A549 (cell line): ENCODE measurements around the gene CGN. TPM values are rescaled to one million over a fixed set of nuclear protein-coding genes. Genes with fewer than 3 reads are reported as not detected.

Experiments used
- ATAC-seq, 2 experiments: fragments of 200-7000 bp in 1 of 2; fragments of >200 bp in 1 of 2; cut with Nextera tagmentation in 1 of 2; cut with Tn5 transposase in 1 of 2; 3 replicates each; pipeline versions ENCODE4 v1.8.0 to v1.9.1; 2018 to 2020; ENCODE audit warnings: mild to moderate bottlenecking in 1 of 2, moderate library complexity in 1 of 2
- CTCF ChIA-PET: fragments of 300-600 bp; sonication (Branson Sonifier 250); formaldehyde crosslinking; extraction: SDS; loops from one replicate; lab custom pipeline; 2021; ENCODE audit warnings: antibody characterized with exemption, inconsistent platforms; lab: Yijun Ruan, JAX
- POLR2A ChIA-PET: fragments of 350-600 bp; formaldehyde crosslinking; extraction: SDS; loops from one replicate; lab custom pipeline; 2021; ENCODE audit warnings: antibody characterized with exemption, inconsistent platforms; lab: Yijun Ruan, JAX
- DNase-seq, 2 experiments: peaks; one replicate each; pipeline versions ENCODE4 v3.0.0 to v3.0.0-alpha.2; 2011 to 2016; ENCODE audit warnings: low read depth in 1 of 2, low spot score in 1 of 2
- FAIRE-seq: peaks from 2 replicates; lab custom pipeline; 2011; peaks lifted over from hg19 to GRCh38; lab: Jason Lieb, UNC
- H3K27ac ChIP-seq, 2 experiments: fragments of >200 bp; sonication (Bioruptor Twin); formaldehyde crosslinking; 3 replicates each; pipeline ENCODE4 v1.5.1; 2016 to 2017
- H3K4me1 ChIP-seq: fragments of >200 bp; sonication (Bioruptor Twin); formaldehyde crosslinking; 3 replicates; pipeline ENCODE4 v1.6.1; 2016
- H3K4me2 ChIP-seq: fragments of >200 bp; sonication (Bioruptor Twin); formaldehyde crosslinking; 3 replicates; pipeline ENCODE4 v1.6.1; 2016
- H3K4me3 ChIP-seq: fragments of >200 bp; sonication (Bioruptor Twin); formaldehyde crosslinking; 3 replicates; pipeline ENCODE4 v1.5.1; 2016
- H3K9me3 ChIP-seq: fragments of >200 bp; sonication (Bioruptor Twin); formaldehyde crosslinking; 3 replicates; pipeline ENCODE4 v1.6.1; 2016
- ATOH8 ChIP-seq: fragments of 250-450 bp; sonication (Bioruptor Pico); IDR thresholded peaks from 2 replicates; pipeline ENCODE4 v1.5.0; 2020; ENCODE audit warnings: low read depth, mild to moderate bottlenecking, moderate library complexity
- CBX8 ChIP-seq: fragments of 200-600 bp; sonication (generic); IDR thresholded peaks from 2 replicates; pipeline ENCODE4 v1.6.1; 2016
- CHD2 ChIP-seq: fragments of 150-350 bp; IDR thresholded peaks from 2 replicates; pipeline ENCODE4 v1.6.1; 2014; ENCODE audit warnings: low read length; ENCODE audit not compliant: partially characterized antibody
- CTCF ChIP-seq: fragments of >200 bp; sonication (Bioruptor Twin); formaldehyde crosslinking; IDR thresholded peaks from 3 replicates; pipeline ENCODE4 v1.5.1; 2016
- EHMT2 ChIP-seq: fragments of 200-600 bp; sonication (generic); IDR thresholded peaks from 2 replicates; pipeline ENCODE4 v1.6.1; 2016; ENCODE audit warnings: antibody characterized with exemption, low read depth, mild to moderate bottlenecking, moderate library complexity
- FOSB ChIP-seq: fragments of 250-450 bp; sonication (Bioruptor Pico); IDR thresholded peaks from 2 replicates; pipeline ENCODE4 v1.5.0; 2020; ENCODE audit warnings: mild to moderate bottlenecking, moderate library complexity
- FOSL2 ChIP-seq, 2 experiments: fragments of 450-650 bp in 1 of 2; fragments of >200 bp in 1 of 2; sonication (Bioruptor Twin) in 1 of 2; formaldehyde crosslinking; IDR thresholded peaks; 2 replicates each; pipeline versions ENCODE4 v1.5.0 to v1.6.1; 2016 to 2020; ENCODE audit warnings: mild to moderate bottlenecking in 1 of 2, moderate library complexity in 1 of 2
- FOXS1 ChIP-seq: fragments of 250-450 bp; sonication (Bioruptor Pico); IDR thresholded peaks from 2 replicates; pipeline ENCODE4 v1.5.0; 2020; ENCODE audit warnings: mild to moderate bottlenecking, moderate library complexity
- HOXA7 ChIP-seq: fragments of 250-450 bp; sonication (Bioruptor Pico); IDR thresholded peaks from 2 replicates; pipeline ENCODE4 v1.5.0; 2020; ENCODE audit warnings: mild to moderate bottlenecking, moderate library complexity
- JUNB ChIP-seq: fragments of >200 bp; sonication (Bioruptor Twin); formaldehyde crosslinking; IDR thresholded peaks from 2 replicates; pipeline ENCODE4 v1.6.1; 2016
- MAZ ChIP-seq: fragments of 150-350 bp; IDR thresholded peaks from 2 replicates; pipeline ENCODE4 v1.6.1; 2014; ENCODE audit warnings: antibody characterized with exemption, low read depth, low read length, borderline replicate concordance
- NR3C1 ChIP-seq: fragments of >200 bp; sonication (Bioruptor Twin); formaldehyde crosslinking; IDR thresholded peaks from 3 replicates; pipeline ENCODE4 v1.6.1; 2017
- PHF8 ChIP-seq: fragments of 200-600 bp; sonication (generic); IDR thresholded peaks from 2 replicates; pipeline ENCODE4 v1.6.1; 2016; ENCODE audit warnings: low read depth, mild to moderate bottlenecking, antibody characterized with exemption, moderate library complexity, borderline replicate concordance
- RAD21 ChIP-seq, 2 experiments: fragments of >200 bp in 1 of 2; sonication (Bioruptor Twin) in 1 of 2; formaldehyde crosslinking in 1 of 2; IDR thresholded peaks in 1 of 2; conservative IDR thresholded peaks in 1 of 2; 2 replicates in 1 of 2; 3 replicates in 1 of 2; pipeline ENCODE4 v1.6.1; 2012 to 2018; ENCODE audit warnings: inconsistent platforms in 1 of 2
- RCOR1 ChIP-seq: fragments of 150-350 bp; IDR thresholded peaks from 2 replicates; pipeline ENCODE4 v1.6.1; 2014; ENCODE audit warnings: antibody characterized with exemption, low read length, low read depth
- SMC3 ChIP-seq: fragments of >200 bp; sonication (Bioruptor Twin); formaldehyde crosslinking; IDR thresholded peaks from 3 replicates; pipeline ENCODE4 v1.6.1; 2018; ENCODE audit warnings: inconsistent platforms
- WGBS: methylation state at CpG from one replicate; pipeline ENCODE4 v1.1.6; 2017; ENCODE audit errors: missing lambda C conversion rate; 5-methylcytosine and 5-hydroxymethylcytosine counted together
- polyA plus RNA-seq, 4 experiments: library from polyadenylated mRNA; depleted of rRNA in 3 of 4; stranded (reverse); fragments of >200 nt; fragmentation: RNase III in 1 of 4; extraction: RNeasy Plus Mini Kit Qiagen cat#74134 plus additional on column Dnase treatment in 1 of 4; gene quantifications; 2 replicates in 3 of 4; 3 replicates in 1 of 4; pipeline ENCODE4 v1.2.3, GENCODE V29; 2011 to 2017
- TF ChIP-seq, protein P1 (sequence below): fragments of 450-650 bp; IDR thresholded peaks from 2 replicates; pipeline ENCODE4 v1.6.1; 2014; ENCODE audit warnings: antibody characterized with exemption
- TF ChIP-seq, protein P2 (sequence below): fragments of >200 bp; sonication (Bioruptor Twin); formaldehyde crosslinking; IDR thresholded peaks from 3 replicates; pipeline ENCODE4 v1.6.1; 2016

Gene CGN
- polyA plus RNA-seq, 2 of the 4 experiments (the other 2 are of a cell fraction): 1.8 to 2.3 TPM

- peaks cover 13% of the 10 kb centered on the region for H3K4me1 ChIP-seq
- peak overlapping the region; percentile 31 for H3K4me2 ChIP-seq
- TF ChIP-seq RCOR1: no peak
- TF ChIP-seq FOSL2 (IDR thresholded peaks at IDR 0.05): peak; percentile 34; the same call in 1 of the 2 replicates
- peak; percentile 77 for TF ChIP-seq FOSL2 (CRISPR knock-in tag; IDR thresholded peaks at IDR 0.05)
- TF ChIP-seq JUNB: peak; percentile 54
- TF ChIP-seq, protein P1, sequence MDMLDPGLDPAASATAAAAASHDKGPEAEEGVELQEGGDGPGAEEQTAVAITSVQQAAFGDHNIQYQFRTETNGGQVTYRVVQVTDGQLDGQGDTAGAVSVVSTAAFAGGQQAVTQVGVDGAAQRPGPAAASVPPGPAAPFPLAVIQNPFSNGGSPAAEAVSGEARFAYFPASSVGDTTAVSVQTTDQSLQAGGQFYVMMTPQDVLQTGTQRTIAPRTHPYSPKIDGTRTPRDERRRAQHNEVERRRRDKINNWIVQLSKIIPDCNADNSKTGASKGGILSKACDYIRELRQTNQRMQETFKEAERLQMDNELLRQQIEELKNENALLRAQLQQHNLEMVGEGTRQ: no peak
- TF ChIP-seq, all 56 proteins: peak for 2
- Histone ChIP-seq H3K27ac (no peak overlapping the region), H3K4me3 (no peak overlapping the region), H3K9me3 (no peaks in the 10 kb centered on the region)
- CTCF ChIA-PET: interaction anchor here (1.3 kb wide), 1 partner anchor 40 kb away, joined by 6 read pairs; no protein-coding TSS in a partner anchor
- ATAC-seq (peak; percentile 43 to 67; a peak in 4 of 6 replicates), FAIRE-seq (no peak), DNase-seq (peak in 1 of 2 experiments; percentile 44)
- POLR2A ChIA-PET: interaction anchor here (0.5 to 1.5 kb wide), 7 partner anchors 10 to 299 kb away, joined by 3 to 7 read pairs (median 4); partner anchors contain the start of genes CGN and POGZ
- WGBS: 0% methylated on average over 1 of the region's 1 CpG
These were observed 16.4 kb upstream of the CGN start for GRCh38 chr1:151494741-151495281.

DNA sequence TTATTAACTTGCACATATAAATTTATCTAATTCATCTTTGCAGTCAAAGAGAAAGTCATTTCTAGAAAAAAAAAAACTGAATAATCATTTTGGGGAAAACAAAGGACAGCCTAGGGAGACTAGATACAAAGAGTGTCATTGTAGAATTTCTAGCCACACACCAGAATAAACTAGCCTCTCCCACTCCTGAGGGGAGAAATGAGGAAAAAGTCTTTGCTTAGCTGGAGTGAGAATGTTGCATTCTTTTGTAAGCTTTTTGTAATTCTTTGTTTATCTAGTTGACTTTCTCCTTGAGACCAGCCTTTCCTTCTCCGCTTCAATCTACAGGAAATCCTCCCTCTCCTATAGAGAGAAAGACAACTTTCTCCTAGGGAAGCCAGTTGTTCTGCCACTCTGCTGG, 15.9 kb upstream of the CGN start:
- FAIRE-seq: no peak
- 0 out of 6 replicates have a peak overlapping the region, but pooled peaks of 1 of the 2 experiments have one; percentile 4 for H3K27ac ChIP-seq
- H3K4me3 ChIP-seq: no peak overlapping the region
- peaks cover 13% of the 10 kb centered on the region for H3K4me1 ChIP-seq
- ChIA-PET CTCF (interaction anchor here (1.3 kb wide), 1 partner anchor 40 kb away, joined by 6 read pairs; no protein-coding TSS in a partner anchor), POLR2A (interaction anchor here (0.5 to 1.5 kb wide), 5 partner anchors 16 to 300 kb away, joined by 3 to 7 read pairs (median 4); partner anchors contain the start of genes CGN and POGZ)
- no peaks in the 10 kb centered on the region for H3K9me3 ChIP-seq
- DNase-seq: no peak
- 92% methylated on average over 1 of the region's 1 CpG for WGBS
- ATAC-seq: no peak
- peak overlapping the region; percentile 31; the same call in 2 of the 3 replicates for H3K4me2 ChIP-seq
- TF ChIP-seq ATOH8: no peak
- TF ChIP-seq MAZ: no peak
- TF ChIP-seq, protein P1: no peak
- TF ChIP-seq, protein P2, sequence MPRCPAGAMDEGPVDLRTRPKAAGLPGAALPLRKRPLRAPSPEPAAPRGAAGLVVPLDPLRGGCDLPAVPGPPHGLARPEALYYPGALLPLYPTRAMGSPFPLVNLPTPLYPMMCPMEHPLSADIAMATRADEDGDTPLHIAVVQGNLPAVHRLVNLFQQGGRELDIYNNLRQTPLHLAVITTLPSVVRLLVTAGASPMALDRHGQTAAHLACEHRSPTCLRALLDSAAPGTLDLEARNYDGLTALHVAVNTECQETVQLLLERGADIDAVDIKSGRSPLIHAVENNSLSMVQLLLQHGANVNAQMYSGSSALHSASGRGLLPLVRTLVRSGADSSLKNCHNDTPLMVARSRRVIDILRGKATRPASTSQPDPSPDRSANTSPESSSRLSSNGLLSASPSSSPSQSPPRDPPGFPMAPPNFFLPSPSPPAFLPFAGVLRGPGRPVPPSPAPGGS: no peak
- TF ChIP-seq RAD21 (conservative IDR thresholded peaks at IDR 0.05 in 1 of 2, IDR thresholded peaks at IDR 0.05 in 1 of 2): no peak
- no peak for TF ChIP-seq NR3C1
- no peak for TF ChIP-seq CTCF
- TF ChIP-seq FOXS1 (CRISPR knock-in tag): no peak
- no peak for TF ChIP-seq FOSB

GRCh38 chr1:151499365-151499764, 11.8 kb upstream of the CGN start:
- CTCF ChIA-PET: no interaction called here
- ATAC-seq: no peak
- 88% methylated on average over 5 of the region's 5 CpGs for WGBS
- no peak overlapping the region for H3K27ac ChIP-seq
- no peaks in the 10 kb centered on the region for H3K9me3 ChIP-seq
- no peak overlapping the region for H3K4me2 ChIP-seq
- FAIRE-seq: no peak
- TF ChIP-seq PHF8 (no peak), SMC3 (no peak), CBX8 (no peak), EHMT2 (no peak), MAZ (no peak), HOXA7 (CRISPR knock-in tag) (no peak), CHD2 (no peak)
- POLR2A ChIA-PET: no interaction called here
- H3K4me3 ChIP-seq: no peak overlapping the region
- no peak for DNase-seq
- peaks cover 14% of the 10 kb centered on the region for H3K4me1 ChIP-seq
